HG03575 (cell line): ENCODE measurements around the gene RIN1.

ENCODE experiments used
- ATAC-seq: cut with Tn5 transposase; IDR thresholded peaks from one replicate; pipeline ENCODE4 v1.9.1; 2021; ENCODE audit not compliant: unreplicated experiment, insufficient number of reproducible peaks, low FRiP score; ENCODE audit errors: extremely low read depth

Gene RIN1

GRCh38 chr11:66289548-66290329 is 46.5 kb downstream of the RIN1 start:
- peak; percentile 9 for ATAC-seq

- ATAC-seq = peak; percentile 36
Observed at GRCh38 chr11:66288671-66289547, 47.3 kb downstream of the RIN1 start, which contains the start of gene YIF1A. TSS of gene YIF1A (minus strand) at chr11:66289143. CDS start at chr11:66288985, 158 bp downstream.

DNA sequence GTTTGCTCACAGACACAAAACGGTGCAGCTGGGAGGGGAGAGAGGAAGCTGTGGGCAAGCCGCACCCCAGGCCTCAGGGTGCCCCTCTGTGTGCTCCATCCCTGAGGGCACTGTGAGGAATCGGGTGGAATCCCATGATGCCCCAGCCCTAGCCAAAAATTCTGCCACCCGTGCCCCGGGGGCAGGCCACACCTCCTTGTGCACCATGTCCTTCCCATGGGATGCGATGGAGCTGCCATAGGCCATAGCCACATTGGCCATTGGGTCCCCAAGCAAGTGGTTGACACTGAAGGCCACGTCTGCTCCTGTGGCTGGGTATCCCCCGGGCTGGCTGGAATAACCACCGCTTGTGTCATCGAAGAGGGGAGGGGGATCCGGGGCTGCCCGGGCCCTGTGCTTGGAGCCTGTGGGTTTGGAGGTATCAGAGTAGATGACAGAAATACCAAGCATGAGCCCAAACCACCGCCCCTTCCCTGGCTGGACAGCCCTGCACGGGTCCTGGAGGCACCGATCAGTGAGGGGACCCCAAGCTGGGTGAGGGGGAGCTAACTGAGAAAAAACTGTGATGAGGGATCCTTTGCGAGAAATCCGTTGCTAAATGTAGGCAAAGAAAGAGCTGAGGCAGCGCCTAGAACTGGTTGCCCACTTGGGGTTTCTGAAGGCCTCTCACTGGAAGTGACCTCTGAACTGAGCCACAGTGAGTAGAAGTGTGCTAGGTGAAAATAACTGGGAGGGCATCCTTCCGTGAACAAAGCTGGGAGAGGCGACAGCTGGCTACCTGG is 48.2 kb downstream of the RIN1 start:
- no peak for ATAC-seq

- no peak for ATAC-seq
Observed at GRCh38 chr11:66287211-66287888, 48.9 kb downstream of the RIN1 start.

GRCh38 chr11:66286699-66287098 is 49.5 kb downstream of the RIN1 start:
- no peak for ATAC-seq

DNA sequence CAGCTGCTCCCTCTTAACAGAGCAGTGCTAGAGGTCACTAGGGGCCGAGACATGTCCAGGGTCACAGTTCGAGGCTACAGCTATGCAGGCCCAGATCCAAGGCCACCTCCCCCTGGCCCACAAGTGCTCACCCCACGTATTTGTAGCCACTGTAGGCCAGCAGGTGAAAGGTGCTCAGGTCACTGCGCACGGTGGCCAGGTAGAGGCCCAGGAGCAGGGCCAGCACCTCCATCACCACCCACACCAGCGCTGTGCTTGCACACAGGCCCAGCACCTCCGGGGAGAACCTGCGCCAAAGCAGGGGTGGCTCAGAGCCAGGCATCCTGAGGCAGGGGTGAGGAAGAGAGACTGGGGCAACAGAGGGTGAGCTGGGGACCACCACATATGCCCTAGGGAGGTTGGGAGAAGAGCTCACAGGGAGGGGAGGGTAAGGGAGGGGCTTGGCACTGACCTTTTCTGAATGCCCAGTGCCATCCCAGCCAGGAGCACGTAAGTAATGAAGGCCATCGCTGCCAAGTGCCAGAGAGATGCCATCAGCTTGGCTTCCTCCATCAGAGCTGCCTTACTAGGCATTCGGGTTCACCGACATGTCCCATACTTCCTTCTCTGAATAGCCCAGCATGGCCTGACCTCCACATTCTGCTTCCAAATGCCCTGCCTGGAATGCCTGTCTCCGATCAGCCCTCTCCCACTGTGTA is 50.8 kb downstream of the RIN1 start:
- no peak for ATAC-seq

GRCh38 chr11:66284526-66285078 is 51.6 kb downstream of the RIN1 start:
- no peak for ATAC-seq

GRCh38 chr11:66283461-66284105 is 52.7 kb downstream of the RIN1 start:
- no peak for ATAC-seq

GRCh38 chr11:66282468-66283455 is 53.5 kb downstream of the RIN1 start:
- no peak for ATAC-seq
